ENCODE data around the gene GDPGP1. TPM values are rescaled to one million over a fixed set of nuclear protein-coding genes. Genes with fewer than 3 reads are reported as not detected.
A peak's percentile ranks its signal among the peaks of the same experiment; 100 is the strongest.

Gene GDPGP1
- total and polyA plus RNA-seq, 2 donors from 2014 or later = 4.8 to 15.3 TPM

GRCh38 chr15:90214553-90215196 lies 19.3 kb upstream of the GDPGP1 start:
- FAIRE-seq = no peak
- intact Hi-C loops (cut with DNase I) = no loop called here

GRCh38 chr15:90217671-90218394 lies 16.2 kb upstream of the GDPGP1 start:
- H3K4me3 ChIP-seq (ENCODE audit: low read length in 3 of 3) = no peak overlapping the region
- DNase-seq = no peak
- TF ChIP-seq CTCF (IDR thresholded peaks at IDR 0.05; ENCODE audit: borderline replicate concordance, extremely low read depth, insufficient read depth) = no peak
- no peak overlapping the region for H3K9ac ChIP-seq (ENCODE audit: low read length in 3 of 3)
- FAIRE-seq = no peak
- intact Hi-C loops (cut with DNase I) = no loop called here
- peaks cover 0 to 12% (median 5%) of the 10 kb centered on the region in 3 donors for H3K4me1 ChIP-seq (ENCODE audit: control insufficient read depth in 2 of 3, insufficient read depth in 2 of 3, low read depth in 1 of 3, low read length in 3 of 3)
- no peak overlapping the region for H3K27ac ChIP-seq (ENCODE audit: low read depth in 2 of 2, low read length in 2 of 2)
- no peaks in the 10 kb centered on the region for H3K27me3 ChIP-seq (ENCODE audit: control insufficient read depth, insufficient read depth, low read length)
- H3K9me3 ChIP-seq (ENCODE audit: control insufficient read depth in 2 of 3, insufficient read depth in 1 of 3, low read length in 3 of 3) = no peaks in the 10 kb centered on the region
- H3K36me3 ChIP-seq (ENCODE audit: control insufficient read depth in 2 of 3, insufficient read depth in 3 of 3, low read length in 3 of 3) = peaks cover 4 to 10% (median 5%) of the 10 kb centered on the region in 3 donors

More at GRCh38 chr15:90214553-90215196, 19.3 kb upstream of the GDPGP1 start:
- Histone ChIP-seq H3K36me3 (ENCODE audit: control insufficient read depth in 2 of 3, insufficient read depth in 3 of 3, low read length in 3 of 3) (peaks cover 2 to 10% (median 6%) of the 10 kb centered on the region in 3 donors), H3K27ac (ENCODE audit: low read depth in 2 of 2, low read length in 2 of 2) (no peak overlapping the region), H3K9me3 (ENCODE audit: control insufficient read depth in 2 of 3, insufficient read depth in 1 of 3, low read length in 3 of 3) (no peaks in the 10 kb centered on the region), H3K9ac (ENCODE audit: low read length in 3 of 3) (no peak overlapping the region), H3K4me3 (ENCODE audit: low read length in 3 of 3) (no peak overlapping the region), H3K27me3 (ENCODE audit: control insufficient read depth, insufficient read depth, low read length) (no peaks in the 10 kb centered on the region), H3K4me1 (ENCODE audit: control insufficient read depth in 2 of 3, insufficient read depth in 2 of 3, low read depth in 1 of 3, low read length in 3 of 3) (peaks cover 0 to 25% (median 20%) of the 10 kb centered on the region in 3 donors)
- DNase-seq = no peak
- TF ChIP-seq CTCF (IDR thresholded peaks at IDR 0.05; ENCODE audit: borderline replicate concordance, extremely low read depth, insufficient read depth) = no peak

- Histone ChIP-seq H3K27ac (ENCODE audit: low read depth in 2 of 2, low read length in 2 of 2) (no peak overlapping the region), H3K36me3 (ENCODE audit: control insufficient read depth in 2 of 3, insufficient read depth in 3 of 3, low read length in 3 of 3) (peaks cover 6 to 15% (median 10%) of the 10 kb centered on the region in 3 donors), H3K27me3 (ENCODE audit: control insufficient read depth, insufficient read depth, low read length) (no peaks in the 10 kb centered on the region), H3K9me3 (ENCODE audit: control insufficient read depth in 2 of 3, insufficient read depth in 1 of 3, low read length in 3 of 3) (no peaks in the 10 kb centered on the region), H3K4me3 (ENCODE audit: low read length in 3 of 3) (no peak overlapping the region), H3K4me1 (ENCODE audit: control insufficient read depth in 2 of 3, insufficient read depth in 2 of 3, low read depth in 1 of 3, low read length in 3 of 3) (peaks cover 0 to 6% (median 5%) of the 10 kb centered on the region in 3 donors), H3K9ac (ENCODE audit: low read length in 3 of 3) (no peak overlapping the region)
- DNase-seq (peak in 4 of 5 donors; percentile 16 to 69 (median 50)), FAIRE-seq (no peak)
- TF ChIP-seq CTCF (IDR thresholded peaks at IDR 0.05; ENCODE audit: borderline replicate concordance, extremely low read depth, insufficient read depth) = peak; percentile 44
- intact Hi-C loops (cut with DNase I) = no loop called here
Observed at GRCh38 chr15:90219421-90220141, 14.4 kb upstream of the GDPGP1 start.
